IgD-negative memory B cell (primary cell): ENCODE measurements around the gene SLC16A8. TPM values are rescaled to one million over a fixed set of nuclear protein-coding genes. Genes with fewer than 3 reads are reported as not detected.
A peak's percentile ranks its signal among the peaks of the same experiment; 100 is the strongest.

Experiments used
- H3K27ac Mint-ChIP-seq, 3 donors: one replicate each; pipeline ENCODE4 v1.8.0; 2020 to 2022; ENCODE audit warnings: mild to moderate bottlenecking in 3 of 3, mixed read lengths in 3 of 3, moderate library complexity in 1 of 3
- H3K27me3 Mint-ChIP-seq: one replicate; pipeline ENCODE4 v1.8.0; 2021; ENCODE audit warnings: mixed read lengths
- H3K36me3 Mint-ChIP-seq: one replicate; pipeline ENCODE4 v1.8.0; 2020; ENCODE audit warnings: mild to moderate bottlenecking, mixed read lengths
- H3K4me1 Mint-ChIP-seq, 3 donors: one replicate each; pipeline ENCODE4 v1.8.0; 2020 to 2022; ENCODE audit warnings: mixed read lengths in 3 of 3, mild to moderate bottlenecking in 1 of 3
- H3K4me3 Mint-ChIP-seq, 4 donors: one replicate each; pipeline ENCODE4 v1.8.0; 2020 to 2022; ENCODE audit warnings: mild to moderate bottlenecking in 4 of 4, mixed read lengths in 4 of 4, moderate library complexity in 3 of 4
- H3K9me3 Mint-ChIP-seq, 3 donors: one replicate each; pipeline ENCODE4 v1.8.0; 2020 to 2021; ENCODE audit warnings: mixed read lengths in 3 of 3, mild to moderate bottlenecking in 1 of 3
- polyA plus RNA-seq: library from polyadenylated mRNA; unstranded; fragments of 300-500 nt; fragmentation: Illumina TruSeq; gene quantifications from one replicate; pipeline ENCODE4 v1.2.3, GENCODE V29; 2021

The SLC16A8 gene
- polyA plus RNA-seq, 1 donor from 2014 or later: not detected

- H3K9me3 Mint-ChIP-seq: no peaks in the 10 kb centered on the region
- H3K27ac Mint-ChIP-seq: no peak overlapping the region
- peaks cover 0 to 4% (median 0%) of the 10 kb centered on the region in 3 donors for H3K4me1 Mint-ChIP-seq
- H3K27me3 Mint-ChIP-seq: peaks cover 1% of the 10 kb centered on the region
- H3K36me3 Mint-ChIP-seq: peaks cover 3% of the 10 kb centered on the region
- H3K4me3 Mint-ChIP-seq: no peak overlapping the region
Observed at GRCh38 chr22:38106814-38107578, 23.0 kb upstream of the SLC16A8 start.

GRCh38 chr22:38104084-38104483 is 20.1 kb upstream of the SLC16A8 start:
- H3K27ac Mint-ChIP-seq: no peak overlapping the region
- peaks cover 3% of the 10 kb centered on the region for H3K36me3 Mint-ChIP-seq
- no peak overlapping the region for H3K4me3 Mint-ChIP-seq
- no peaks in the 10 kb centered on the region for H3K9me3 Mint-ChIP-seq
- H3K27me3 Mint-ChIP-seq: peaks cover 3% of the 10 kb centered on the region
- peaks cover 0 to 4% (median 0%) of the 10 kb centered on the region in 3 donors for H3K4me1 Mint-ChIP-seq

- H3K4me1 Mint-ChIP-seq: peaks cover 0 to 4% (median 0%) of the 10 kb centered on the region in 3 donors
- H3K27me3 Mint-ChIP-seq: peaks cover 3% of the 10 kb centered on the region
- no peaks in the 10 kb centered on the region for H3K9me3 Mint-ChIP-seq
- H3K4me3 Mint-ChIP-seq: no peak overlapping the region
- no peak overlapping the region for H3K27ac Mint-ChIP-seq
- H3K36me3 Mint-ChIP-seq: peaks cover 3% of the 10 kb centered on the region
Observed at GRCh38 chr22:38103641-38104040, 19.7 kb upstream of the SLC16A8 start.

- no peak overlapping the region for H3K4me3 Mint-ChIP-seq
- peaks cover 11% of the 10 kb centered on the region for H3K36me3 Mint-ChIP-seq
- peaks cover 0 to 4% (median 1%) of the 10 kb centered on the region in 3 donors for H3K4me1 Mint-ChIP-seq
Observed at GRCh38 chr22:38098410-38099249, 14.6 kb upstream of the SLC16A8 start.

GRCh38 chr22:38097557-38098409 is 13.8 kb upstream of the SLC16A8 start:
- H3K27me3 Mint-ChIP-seq: peaks cover 2% of the 10 kb centered on the region
- H3K4me3 Mint-ChIP-seq: no peak overlapping the region
- H3K4me1 Mint-ChIP-seq: peaks cover 0 to 1% (median 1%) of the 10 kb centered on the region in 3 donors
- no peaks in the 10 kb centered on the region for H3K9me3 Mint-ChIP-seq
- peaks cover 11% of the 10 kb centered on the region for H3K36me3 Mint-ChIP-seq
- H3K27ac Mint-ChIP-seq: no peak overlapping the region

More at GRCh38 chr22:38098410-38099249, 14.6 kb upstream of the SLC16A8 start:
- H3K27ac Mint-ChIP-seq: no peak overlapping the region
- H3K27me3 Mint-ChIP-seq: peaks cover 2% of the 10 kb centered on the region
- no peaks in the 10 kb centered on the region for H3K9me3 Mint-ChIP-seq

- peaks cover 0 to 1% (median 1%) of the 10 kb centered on the region in 3 donors for H3K4me1 Mint-ChIP-seq
- H3K4me3 Mint-ChIP-seq: no peak overlapping the region
- H3K36me3 Mint-ChIP-seq: peaks cover 13% of the 10 kb centered on the region
- H3K9me3 Mint-ChIP-seq: no peaks in the 10 kb centered on the region
- H3K27me3 Mint-ChIP-seq: peaks cover 2% of the 10 kb centered on the region
- no peak overlapping the region for H3K27ac Mint-ChIP-seq
Observed at GRCh38 chr22:38097058-38097457, 13.1 kb upstream of the SLC16A8 start.

- Mint-ChIP-seq H3K36me3 (peaks cover 8% of the 10 kb centered on the region), H3K27me3 (peaks cover 22% of the 10 kb centered on the region), H3K9me3 (no peaks in the 10 kb centered on the region), H3K4me1 (no peaks in the 10 kb centered on the region), H3K27ac (no peak overlapping the region), H3K4me3 (no peak overlapping the region)
Observed at GRCh38 chr22:38089474-38089851, 5.5 kb upstream of the SLC16A8 start.

- no peaks in the 10 kb centered on the region for H3K4me1 Mint-ChIP-seq
- H3K36me3 Mint-ChIP-seq: peaks cover 6% of the 10 kb centered on the region
- H3K9me3 Mint-ChIP-seq: no peaks in the 10 kb centered on the region
Observed at GRCh38 chr22:38088629-38089473, 4.9 kb upstream of the SLC16A8 start.

GRCh38 chr22:38087855-38088254 is 3.9 kb upstream of the SLC16A8 start:
- peaks cover 5% of the 10 kb centered on the region for H3K36me3 Mint-ChIP-seq
- peaks cover 25% of the 10 kb centered on the region for H3K27me3 Mint-ChIP-seq
- H3K27ac Mint-ChIP-seq: peak overlapping the region in 1 of 3 donors; percentile 71
- no peaks in the 10 kb centered on the region for H3K9me3 Mint-ChIP-seq
- H3K4me3 Mint-ChIP-seq: no peak overlapping the region
- H3K4me1 Mint-ChIP-seq: no peaks in the 10 kb centered on the region

More at GRCh38 chr22:38088629-38089473, 4.9 kb upstream of the SLC16A8 start:
- peaks cover 22% of the 10 kb centered on the region for H3K27me3 Mint-ChIP-seq
- H3K27ac Mint-ChIP-seq: no peak overlapping the region
- no peak overlapping the region for H3K4me3 Mint-ChIP-seq

GRCh38 chr22:38086942-38087341 is 3.0 kb upstream of the SLC16A8 start:
- Mint-ChIP-seq H3K27ac (no peak overlapping the region), H3K9me3 (no peaks in the 10 kb centered on the region), H3K27me3 (peaks cover 26% of the 10 kb centered on the region), H3K36me3 (peaks cover 3% of the 10 kb centered on the region), H3K4me3 (no peak overlapping the region), H3K4me1 (no peaks in the 10 kb centered on the region)

GRCh38 chr22:38086001-38086845 is 2.2 kb upstream of the SLC16A8 start:
- peaks cover 26% of the 10 kb centered on the region for H3K27me3 Mint-ChIP-seq
- peaks cover 2% of the 10 kb centered on the region for H3K36me3 Mint-ChIP-seq
- no peaks in the 10 kb centered on the region for H3K4me1 Mint-ChIP-seq
- H3K27ac Mint-ChIP-seq: no peak overlapping the region
- H3K4me3 Mint-ChIP-seq: no peak overlapping the region
- no peaks in the 10 kb centered on the region for H3K9me3 Mint-ChIP-seq

- Mint-ChIP-seq H3K36me3 (peaks cover 2% of the 10 kb centered on the region), H3K9me3 (no peaks in the 10 kb centered on the region), H3K27ac (no peak overlapping the region), H3K27me3 (peaks cover 24% of the 10 kb centered on the region), H3K4me3 (no peak overlapping the region), H3K4me1 (no peaks in the 10 kb centered on the region)
Observed at GRCh38 chr22:38085501-38085900, 1.5 kb upstream of the SLC16A8 start.

- H3K36me3 Mint-ChIP-seq: peaks cover 2% of the 10 kb centered on the region
- peaks cover 25% of the 10 kb centered on the region for H3K27me3 Mint-ChIP-seq
- H3K4me3 Mint-ChIP-seq: no peak overlapping the region
- no peaks in the 10 kb centered on the region for H3K9me3 Mint-ChIP-seq
- no peak overlapping the region for H3K27ac Mint-ChIP-seq
- no peaks in the 10 kb centered on the region for H3K4me1 Mint-ChIP-seq
Observed at GRCh38 chr22:38085056-38085455, 1.1 kb upstream of the SLC16A8 start.
